Stomach (tissue), 9 donors: Measurements from ENCODE around the gene ACTG1. TPM values are rescaled to one million over a fixed set of nuclear protein-coding genes. Genes with fewer than 3 reads are reported as not detected.

ENCODE experiments used
- DNase-seq, 2 donors: peaks; one replicate each; pipeline versions ENCODE4 v3.0.0 to v3.0.0-alpha.2; 2013 to 2019
- H3K27ac ChIP-seq, 5 donors: fragments of 200-600 bp in 4 of 5; sonication (generic) in 4 of 5; one replicate each; pipeline ENCODE4 v1.5.1; 2013 to 2019; ENCODE audit warnings: mild to moderate bottlenecking in 1 of 5, moderate library complexity in 1 of 5
- H3K27me3 ChIP-seq, 3 donors: fragments of 200-600 bp; sonication (generic); one replicate each; pipeline ENCODE4 v1.5.1; 2017 to 2019; ENCODE audit warnings: mixed run types in 1 of 3
- H3K36me3 ChIP-seq, 4 donors: fragments of 200-600 bp; sonication (generic); 1 replicate in 3 of 4; 2 replicates in 1 of 4; pipeline ENCODE4 v1.5.1; 2016 to 2019
- H3K4me1 ChIP-seq, 4 donors: fragments of 200-600 bp; sonication (generic); one replicate each; pipeline ENCODE4 v1.5.1; 2016 to 2019
- H3K4me3 ChIP-seq, 4 donors: fragments of 200-600 bp; sonication (generic) in 3 of 4; one replicate each; pipeline ENCODE4 v1.5.1; 2016 to 2019; ENCODE audit warnings: mild to moderate bottlenecking in 1 of 4
- H3K9me3 ChIP-seq, 4 donors: fragments of 200-600 bp; sonication (generic); one replicate each; pipeline ENCODE4 v1.5.1; 2016 to 2019
- CTCF ChIP-seq, 7 experiments: fragments of 450-650 bp in 4 of 7; fragments of 200-600 bp in 3 of 7; sonication (generic) in 3 of 7; IDR thresholded peaks; one replicate each; pipeline ENCODE4 v1.5.1; 2016 to 2019; ENCODE audit warnings: antibody characterized with exemption in 7 of 7, control low read depth in 2 of 7, mild to moderate bottlenecking in 1 of 7
- EP300 ChIP-seq: sonication (generic); formaldehyde crosslinking; IDR thresholded peaks from one replicate; pipeline ENCODE4 v1.6.1; 2017; ENCODE audit warnings: antibody characterized with exemption
- POLR2A ChIP-seq, 4 donors: fragments of 450-650 bp; IDR thresholded peaks; one replicate each; pipeline ENCODE4 v1.6.1; 2016; ENCODE audit warnings: antibody characterized with exemption in 4 of 4, control low read depth in 2 of 4, mild to moderate bottlenecking in 1 of 4, moderate library complexity in 1 of 4
- POLR2AphosphoS5 ChIP-seq, 3 donors: sonication (generic); formaldehyde crosslinking; IDR thresholded peaks; one replicate each; pipeline ENCODE4 v1.6.1; 2016; ENCODE audit warnings: antibody characterized with exemption in 3 of 3
- WGBS, 5 donors: extraction: QIAGEN DNeasy Blood & Tissue Kit in 3 of 5; methylation state at CpG; one replicate each; pipeline versions ENCODE4 v1.1.5 to v1.1.7; 2013 to 2018; 5-methylcytosine and 5-hydroxymethylcytosine counted together
- intact Hi-C: fragments of 100-400 bp; cut with DNase I; formaldehyde crosslinking; loops from one replicate; pipeline ENCODE4 v1.15.1; 2023; ENCODE audit warnings: low total_unique reads
- polyA plus RNA-seq, 3 donors: library from polyadenylated mRNA; stranded (reverse); fragments of 200-250 nt; gene quantifications; one replicate each; pipeline ENCODE4 v1.2.3, GENCODE V29; 2013
- total RNA-seq, 5 donors: library from RNA; depleted of rRNA; stranded (reverse); fragments of >200 nt; gene quantifications; one replicate each; pipeline versions ENCODE4 v1.1.0 to v1.2.3, GENCODE V29; 2014 to 2016
- donor health status: healthy with polysubstance abuse.
- donor health status: Bipolar disorder and iron deficiency.
- donor health status: healthy.

Gene ACTG1
- total and polyA plus RNA-seq, 8 donors = 978 to 2,952 (median 1,922) TPM

- no peaks in the 10 kb centered on the region for H3K27me3 ChIP-seq
- intact Hi-C loops = no loop called here
- peak in 1 of 2 donors; percentile 45 for DNase-seq
- peaks cover 22 to 51% (median 47%) of the 10 kb centered on the region in 4 donors for H3K36me3 ChIP-seq
- TF ChIP-seq CTCF (IDR thresholded peaks at IDR 0.05) (no peak), POLR2A (IDR thresholded peaks at IDR 0.05) (no peak), POLR2AphosphoS5 (IDR thresholded peaks at IDR 0.05) (no peak), EP300 (no peak)
- peak overlapping the region; percentile 86 to 92 (median 91) for H3K27ac ChIP-seq
- peak overlapping the region; percentile 89 to 97 (median 96) for H3K4me3 ChIP-seq
- peaks cover 24 to 47% (median 34%) of the 10 kb centered on the region in 4 donors for H3K4me1 ChIP-seq
- H3K9me3 ChIP-seq = no peaks in the 10 kb centered on the region
- 0 to 3% (median 2%) methylated on average over 10 to 69 of the region's 69 CpGs for WGBS, 5 donors
Observed at GRCh38 chr17:81551458-81552243, 39.1 kb upstream of the ACTG1 start.

GRCh38 chr17:81550830-81551457, 38.3 kb upstream of the ACTG1 start:
- Histone ChIP-seq H3K36me3 (peaks cover 18 to 51% (median 47%) of the 10 kb centered on the region in 4 donors), H3K9me3 (no peaks in the 10 kb centered on the region), H3K4me1 (peaks cover 21 to 40% (median 34%) of the 10 kb centered on the region in 4 donors), H3K27ac (no peak overlapping the region), H3K4me3 (peak overlapping the region; percentile 89 to 97 (median 96)), H3K27me3 (no peaks in the 10 kb centered on the region)
- 71 to 85% (median 82%) methylated on average over 20 to 27 of the region's 27 CpGs for WGBS, 5 donors
- intact Hi-C loops = no loop called here
- no peak for TF ChIP-seq EP300
- no peak for TF ChIP-seq POLR2AphosphoS5 (IDR thresholded peaks at IDR 0.05)
- no peak for TF ChIP-seq CTCF (IDR thresholded peaks at IDR 0.05)
- no peak for DNase-seq

GRCh38 chr17:81550285-81550684, 37.7 kb upstream of the ACTG1 start:
- 83 to 95% (median 93%) methylated on average over 1 to 15 of the region's 15 CpGs for WGBS, 5 donors
- no peak for DNase-seq
- intact Hi-C loops = no loop called here
- Histone ChIP-seq H3K4me3 (no peak overlapping the region), H3K36me3 (peaks cover 23 to 55% (median 53%) of the 10 kb centered on the region in 4 donors), H3K27me3 (no peaks in the 10 kb centered on the region), H3K4me1 (peaks cover 21 to 38% (median 34%) of the 10 kb centered on the region in 4 donors), H3K27ac (no peak overlapping the region), H3K9me3 (no peaks in the 10 kb centered on the region)
- TF ChIP-seq CTCF (IDR thresholded peaks at IDR 0.05) (no peak), POLR2A (IDR thresholded peaks at IDR 0.05) (no peak), EP300 (no peak), POLR2AphosphoS5 (IDR thresholded peaks at IDR 0.05) (no peak)

GRCh38 chr17:81549826-81550225, 37.2 kb upstream of the ACTG1 start:
- Histone ChIP-seq H3K36me3 (peaks cover 27 to 60% (median 58%) of the 10 kb centered on the region in 4 donors), H3K27ac (no peak overlapping the region), H3K4me3 (no peak overlapping the region), H3K27me3 (no peaks in the 10 kb centered on the region), H3K4me1 (peaks cover 21 to 38% (median 34%) of the 10 kb centered on the region in 4 donors), H3K9me3 (no peaks in the 10 kb centered on the region)
- DNase-seq = no peak
- WGBS, 5 donors = 89 to 98% (median 95%) methylated on average over 7 to 8 of the region's 8 CpGs
- intact Hi-C loops = no loop called here
- TF ChIP-seq POLR2AphosphoS5 (IDR thresholded peaks at IDR 0.05) = no peak
- no peak for TF ChIP-seq POLR2A (IDR thresholded peaks at IDR 0.05)
- no peak for TF ChIP-seq EP300
- no peak for TF ChIP-seq CTCF (IDR thresholded peaks at IDR 0.05)
